PC-3 (cell line): ENCODE data around the gene ZNF672. TPM values are rescaled to one million over a fixed set of nuclear protein-coding genes. Genes with fewer than 3 reads are reported as not detected.
"Not testable (repeated sequence)": the region's sequence is repeated elsewhere in the genome, so short reads cannot be mapped to it uniquely, and the experiment has no call there.

Source experiments
- ATAC-seq: fragments of 200-7000 bp; cut with Tn5 transposase; 2 replicates; pipeline ENCODE4 v1.9.1; 2020; ENCODE audit warnings: mild to moderate bottlenecking, moderate library complexity
- BruUV-seq: library from RNA; stranded (reverse); fragments of 400-500 nt; replicated peaks from 2 replicates; lab custom pipeline; 2021; lab: Mats Ljungman, UMichigan
- CTCF ChIA-PET: fragments of 300-600 bp; sonication (Branson Sonifier 250); formaldehyde crosslinking; loops from one replicate; lab custom pipeline; 2022; ENCODE audit warnings: antibody characterized with exemption; lab: Charles Lee
- POLR2A ChIA-PET: fragments of 300-600 bp; sonication (Branson Sonifier 250); formaldehyde crosslinking; loops from one replicate; lab custom pipeline; 2022; ENCODE audit warnings: antibody characterized with exemption; ENCODE audit not compliant: unreplicated experiment; lab: Charles Lee
- DNase-seq: peaks from one replicate; pipeline ENCODE4 v3.0.0-alpha.2; 2015
- H2AFZ ChIP-seq: fragments of 300-600 bp; sonication (generic); 2 replicates; pipeline ENCODE4 v1.6.0; 2016; ENCODE audit warnings: antibody characterized with exemption, low read length
- H3F3A ChIP-seq: fragments of 300-600 bp; sonication (generic); one replicate; pipeline ENCODE4 v1.6.0; 2017; ENCODE audit warnings: antibody characterized with exemption, low read length, control low read depth, mild to moderate bottlenecking; ENCODE audit not compliant: unreplicated experiment
- H3K27ac ChIP-seq: fragments of 300-600 bp; sonication (generic); 2 replicates; pipeline ENCODE4 v1.5.1; 2016; ENCODE audit warnings: mild to moderate bottlenecking, low read length
- H3K27me3 ChIP-seq: fragments of 300-600 bp; sonication (generic); 2 replicates; pipeline ENCODE4 v1.6.1; 2016; ENCODE audit warnings: low read length, mixed read lengths
- H3K36me3 ChIP-seq: fragments of 300-600 bp; sonication (generic); 2 replicates; pipeline ENCODE4 v1.6.1; 2016; ENCODE audit warnings: low read depth, mixed run types, low read length, mixed read lengths
- H3K4me1 ChIP-seq: fragments of 300-600 bp; sonication (generic); 2 replicates; pipeline ENCODE4 v1.5.1; 2016; ENCODE audit warnings: low read length; ENCODE audit not compliant: insufficient read depth
- H3K4me2 ChIP-seq: fragments of 300-600 bp; sonication (generic); 2 replicates; pipeline ENCODE4 v1.6.0; 2016; ENCODE audit warnings: low read length
- H3K4me3 ChIP-seq: fragments of 300-600 bp; sonication (generic); 2 replicates; pipeline ENCODE4 v1.5.1; 2016; ENCODE audit warnings: mild to moderate bottlenecking, low read length, mixed read lengths
- H3K79me2 ChIP-seq: fragments of 300-600 bp; sonication (generic); 2 replicates; pipeline ENCODE4 v1.6.1; 2017; ENCODE audit warnings: low read length, mixed read lengths
- H3K9ac ChIP-seq: fragments of 300-600 bp; sonication (generic); 2 replicates; pipeline ENCODE4 v1.6.0; 2016; ENCODE audit warnings: mild to moderate bottlenecking, low read length
- H3K9me2 ChIP-seq: fragments of 300-600 bp; sonication (generic); replicated peaks from 2 replicates; pipeline ENCODE4 v1.6.1; 2016; ENCODE audit warnings: mixed run types, low read length, mixed read lengths
- H3K9me3 ChIP-seq: fragments of 300-600 bp; sonication (generic); 2 replicates; pipeline ENCODE4 v1.6.1; 2016; ENCODE audit warnings: low read length, mixed read lengths
- H4K20me1 ChIP-seq: fragments of 300-600 bp; sonication (generic); 2 replicates; pipeline ENCODE4 v1.6.1; 2016; ENCODE audit warnings: low read length, mixed read lengths
- CTCF ChIP-seq: fragments of 300-600 bp; sonication (generic); conservative IDR thresholded peaks from 2 replicates; pipeline ENCODE4 v1.5.1; 2017; ENCODE audit warnings: antibody characterized with exemption, low read depth, mild to moderate bottlenecking, low read length
- EZH2 ChIP-seq: fragments of 300-600 bp; sonication (generic); IDR thresholded peaks from one replicate; pipeline ENCODE4 v1.6.1; 2017; ENCODE audit warnings: antibody characterized with exemption, mild to moderate bottlenecking, low read length; ENCODE audit not compliant: unreplicated experiment
- EZH2phosphoT487 ChIP-seq: fragments of 300-600 bp; sonication (generic); IDR thresholded peaks from 2 replicates; pipeline ENCODE4 v1.6.1; 2018; ENCODE audit warnings: mild to moderate bottlenecking, antibody characterized with exemption, low read length, borderline replicate concordance
- intact Hi-C: fragments of 100-400 bp; cut with micrococcal nuclease; formaldehyde crosslinking; loops from 2 replicates; pipeline ENCODE4 v1.9.0; 2023
- total RNA-seq: library from RNA; depleted of rRNA; stranded (reverse); fragments of >200 nt; gene quantifications from 2 replicates; pipeline ENCODE4 v1.2.3, GENCODE V29; 2014

The ZNF672 gene
- total RNA-seq, 1 experiment from 2014 or later, result 83.9 TPM

GRCh38 chr1:248793592-248793991 is 44.4 kb upstream of the ZNF672 start:
- intact Hi-C loops, result no loop called here
- Histone ChIP-seq H3K36me3 (no peaks in the 10 kb centered on the region), H3K4me1 (no peaks in the 10 kb centered on the region), H3K27ac (no peak overlapping the region), H3K9me2 (no peaks in the 10 kb centered on the region), H3K9me3 (no peaks in the 10 kb centered on the region), H3K4me2 (no peak overlapping the region), H3K79me2 (no peaks in the 10 kb centered on the region), H3K9ac (no peak overlapping the region), H3K27me3 (no peaks in the 10 kb centered on the region; the same call in 1 of the 2 replicates), H3K4me3 (no peak overlapping the region), H3F3A (no peaks in the 10 kb centered on the region), H4K20me1 (no peaks in the 10 kb centered on the region), H2AFZ (no peak overlapping the region)
- no TSS peak for BruUV-seq
- TF ChIP-seq EZH2phosphoT487 (no peak), CTCF (no peak), EZH2 (no peak)
- no peak for DNase-seq
- POLR2A ChIA-PET, result no interaction called here
- CTCF ChIA-PET, result no interaction called here
- no peak for ATAC-seq

- DNase-seq, intact Hi-C loops: not testable (repeated sequence)
These were observed 43.4 kb upstream of the ZNF672 start for GRCh38 chr1:248794663-248795062.

GRCh38 chr1:248798791-248799190 is 39.2 kb upstream of the ZNF672 start:
- H4K20me1 ChIP-seq, result no peaks in the 10 kb centered on the region
- H3K9ac ChIP-seq, result no peak overlapping the region
- ATAC-seq (peak; percentile 40; the same call in 1 of the 2 replicates), DNase-seq (peak; percentile 51)
- TF ChIP-seq CTCF (no peak), EZH2 (no peak), EZH2phosphoT487 (no peak)
- H3F3A ChIP-seq, result no peaks in the 10 kb centered on the region
- no peaks in the 10 kb centered on the region for H3K9me2 ChIP-seq
- ChIA-PET POLR2A (no interaction called here), CTCF (no interaction called here)
- no peaks in the 10 kb centered on the region for H3K9me3 ChIP-seq
- H3K79me2 ChIP-seq, result no peaks in the 10 kb centered on the region
- no peaks in the 10 kb centered on the region for H3K27me3 ChIP-seq
- H3K4me3 ChIP-seq, result no peak overlapping the region
- H3K4me1 ChIP-seq, result no peaks in the 10 kb centered on the region
- no TSS peak for BruUV-seq
- intact Hi-C loops, result no loop called here
- no peak overlapping the region for H3K4me2 ChIP-seq
- H3K27ac ChIP-seq, result no peak overlapping the region
- no peak overlapping the region for H2AFZ ChIP-seq
- H3K36me3 ChIP-seq, result no peaks in the 10 kb centered on the region

More at GRCh38 chr1:248794663-248795062, 43.4 kb upstream of the ZNF672 start:
- H3K9me3 ChIP-seq, H3K9ac ChIP-seq, H3K36me3 ChIP-seq, H3K27ac ChIP-seq, BruUV-seq, H2AFZ ChIP-seq, H3K4me3 ChIP-seq, H3K9me2 ChIP-seq, H3K4me1 ChIP-seq, ATAC-seq, H3K79me2 ChIP-seq, H4K20me1 ChIP-seq, H3K27me3 ChIP-seq, H3K4me2 ChIP-seq, CTCF ChIA-PET, POLR2A ChIA-PET, H3F3A ChIP-seq: not testable (repeated sequence)
